KMS-11 (cell line): Measurements from ENCODE around the gene CDC42.

Experiments used
- H2AFZ ChIP-seq: fragments of 200-600 bp; sonication (generic); 2 replicates; pipeline ENCODE4 v1.6.1; 2016; ENCODE audit warnings: antibody characterized with exemption, mixed run types, low read depth
- H3K27ac ChIP-seq: fragments of 200-600 bp; sonication (generic); 2 replicates; pipeline ENCODE4 v1.6.1; 2016; ENCODE audit warnings: mild to moderate bottlenecking, mixed run types
- H3K27me3 ChIP-seq: fragments of 200-600 bp; sonication (generic); 2 replicates; pipeline ENCODE4 v1.6.1; 2017; ENCODE audit warnings: mild to moderate bottlenecking, low read depth, mixed run types, moderate library complexity; ENCODE audit not compliant: insufficient read depth
- H3K36me3 ChIP-seq: fragments of 200-600 bp; sonication (generic); 2 replicates; pipeline ENCODE4 v1.6.1; 2017; ENCODE audit warnings: mild to moderate bottlenecking, mixed run types; ENCODE audit not compliant: insufficient read depth
- H3K4me1 ChIP-seq: fragments of 200-600 bp; sonication (generic); 2 replicates; pipeline ENCODE4 v1.6.1; 2016; ENCODE audit warnings: mild to moderate bottlenecking, low read depth, mixed run types; ENCODE audit not compliant: poor library complexity, severe bottlenecking
- H3K4me2 ChIP-seq: fragments of 200-600 bp; sonication (generic); 2 replicates; pipeline ENCODE4 v1.7.0; 2016; ENCODE audit warnings: mild to moderate bottlenecking, mixed run types
- H3K4me3 ChIP-seq: fragments of 200-600 bp; sonication (generic); IDR thresholded peaks from 2 replicates; pipeline ENCODE4 v1.6.1; 2017; ENCODE audit warnings: low read depth, low read length, mixed read lengths; ENCODE audit not compliant: insufficient read depth
- H3K79me2 ChIP-seq: fragments of 200-600 bp; sonication (generic); 2 replicates; pipeline ENCODE4 v1.6.1; 2016; ENCODE audit warnings: low read depth, mixed run types; ENCODE audit not compliant: insufficient read depth
- H3K9ac ChIP-seq: fragments of 200-600 bp; sonication (generic); 2 replicates; pipeline ENCODE4 v1.6.1; 2016; ENCODE audit warnings: mild to moderate bottlenecking, mixed run types
- H4K20me1 ChIP-seq: fragments of 200-600 bp; sonication (generic); 2 replicates; pipeline ENCODE4 v1.6.1; 2016; ENCODE audit warnings: mild to moderate bottlenecking, mixed run types; ENCODE audit not compliant: insufficient read depth
- CTCF ChIP-seq: fragments of 200-600 bp; sonication (generic); conservative IDR thresholded peaks from 2 replicates; pipeline ENCODE4 v1.6.1; 2017; ENCODE audit warnings: low read depth, mild to moderate bottlenecking, antibody characterized with exemption, low read length, moderate library complexity, mixed read lengths

Gene CDC42

GRCh38 chr1:22111115-22111514 lies 58.6 kb downstream of the CDC42 start:
- H2AFZ ChIP-seq: no peak overlapping the region
- no peaks in the 10 kb centered on the region for H3K27me3 ChIP-seq
- H3K36me3 ChIP-seq: no peaks in the 10 kb centered on the region
- H3K4me3 ChIP-seq: no peak overlapping the region
- no peak overlapping the region for H3K9ac ChIP-seq
- H3K79me2 ChIP-seq: peaks cover 5% of the 10 kb centered on the region; the same call in 1 of the 2 replicates
- H3K4me2 ChIP-seq: no peak overlapping the region
- no peaks in the 10 kb centered on the region for H4K20me1 ChIP-seq
- TF ChIP-seq CTCF: no peak
- no peaks in the 10 kb centered on the region for H3K4me1 ChIP-seq
- H3K27ac ChIP-seq: no peak overlapping the region

GRCh38 chr1:22111620-22112019 lies 59.1 kb downstream of the CDC42 start:
- Histone ChIP-seq H3K79me2 (peaks cover 5% of the 10 kb centered on the region; the same call in 1 of the 2 replicates), H3K9ac (no peak overlapping the region), H3K27ac (no peak overlapping the region), H3K27me3 (no peaks in the 10 kb centered on the region), H3K4me2 (no peak overlapping the region), H3K4me1 (no peaks in the 10 kb centered on the region), H3K4me3 (no peak overlapping the region), H4K20me1 (no peaks in the 10 kb centered on the region), H2AFZ (no peak overlapping the region), H3K36me3 (no peaks in the 10 kb centered on the region)
- TF ChIP-seq CTCF: no peak

GRCh38 chr1:22112554-22112953 lies 60.0 kb downstream of the CDC42 start:
- Histone ChIP-seq H3K4me2 (no peak overlapping the region), H2AFZ (no peak overlapping the region), H3K4me1 (peaks cover 3% of the 10 kb centered on the region), H3K27ac (no peak overlapping the region), H3K9ac (no peak overlapping the region), H3K36me3 (no peaks in the 10 kb centered on the region), H3K79me2 (peaks cover 5% of the 10 kb centered on the region; the same call in 1 of the 2 replicates), H4K20me1 (no peaks in the 10 kb centered on the region), H3K27me3 (no peaks in the 10 kb centered on the region), H3K4me3 (no peak overlapping the region)
- TF ChIP-seq CTCF: no peak

- Histone ChIP-seq H3K9ac (no peak overlapping the region), H2AFZ (no peak overlapping the region), H3K36me3 (no peaks in the 10 kb centered on the region), H3K79me2 (no peaks in the 10 kb centered on the region), H3K27ac (no peak overlapping the region), H3K4me2 (no peak overlapping the region), H3K4me3 (no peak overlapping the region), H3K27me3 (no peaks in the 10 kb centered on the region), H3K4me1 (peaks cover 14% of the 10 kb centered on the region), H4K20me1 (no peaks in the 10 kb centered on the region)
- TF ChIP-seq CTCF: no peak
Measured at GRCh38 chr1:22114083-22115012, 61.8 kb downstream of the CDC42 start.
